Panc1 (cell line): ENCODE results near the gene ASTN2. TPM values are rescaled to one million over a fixed set of nuclear protein-coding genes. Genes with fewer than 3 reads are reported as not detected.

Source experiments
- ATAC-seq: fragments of 200-7000 bp; cut with Tn5 transposase; 2 replicates; pipeline ENCODE4 v1.9.1; 2020; ENCODE audit warnings: mild to moderate bottlenecking, moderate library complexity
- BruUV-seq: library from RNA; stranded (reverse); fragments of 400-500 nt; replicated peaks from 2 replicates; lab custom pipeline; 2021; lab: Mats Ljungman, UMichigan
- CTCF ChIA-PET: fragments of 300-600 bp; sonication (Branson Sonifier 250); formaldehyde crosslinking; loops from one replicate; lab custom pipeline; 2022; ENCODE audit warnings: antibody characterized with exemption; lab: Charles Lee
- POLR2A ChIA-PET: fragments of 300-600 bp; sonication (Branson Sonifier 250); formaldehyde crosslinking; loops from one replicate; lab custom pipeline; 2022; ENCODE audit warnings: antibody characterized with exemption; lab: Charles Lee
- DNase-seq: peaks from one replicate; pipeline ENCODE4 v3.0.0-alpha.2; 2010; ENCODE audit warnings: low read depth, low spot score
- H3K27ac ChIP-seq: 2 replicates; pipeline ENCODE4 v1.5.1; 2011; ENCODE audit warnings: mild to moderate bottlenecking, low read length, inconsistent platforms
- H3K27me3 ChIP-seq: fragments of 200-500 bp; sonication (Bioruptor generic); 2 replicates; pipeline ENCODE4 v1.6.0; 2014; ENCODE audit warnings: low read length, inconsistent platforms; ENCODE audit not compliant: control insufficient read depth, insufficient read depth
- H3K36me3 ChIP-seq: fragments of 200-500 bp; sonication (Bioruptor generic); 2 replicates; pipeline ENCODE4 v1.5.1; 2014; ENCODE audit warnings: inconsistent platforms, mild to moderate bottlenecking, low read length, moderate library complexity; ENCODE audit not compliant: control insufficient read depth, insufficient read depth
- H3K4me1 ChIP-seq: 2 replicates; pipeline ENCODE4 v1.5.1; 2011; ENCODE audit warnings: inconsistent platforms, mild to moderate bottlenecking, low read length, moderate library complexity; ENCODE audit not compliant: control insufficient read depth, insufficient read depth
- H3K4me3 ChIP-seq, 2 experiments: 2 replicates each; pipeline ENCODE4 v1.5.1; 2011 to 2012; ENCODE audit warnings: low read depth in 2 of 2, low read length in 2 of 2, mild to moderate bottlenecking in 2 of 2, inconsistent platforms in 1 of 2, moderate library complexity in 1 of 2
- H3K9me3 ChIP-seq: fragments of 200-500 bp; sonication (Bioruptor generic); 2 replicates; pipeline ENCODE4 v1.5.1; 2014; ENCODE audit warnings: low read depth, mild to moderate bottlenecking, inconsistent platforms, low read length, moderate library complexity; ENCODE audit not compliant: control insufficient read depth, insufficient read depth
- POLR2AphosphoS5 ChIP-seq: IDR thresholded peaks from 2 replicates; pipeline ENCODE4 v1.6.1; 2012; ENCODE audit warnings: mild to moderate bottlenecking, low read depth, low read length, moderate library complexity
- SIN3A ChIP-seq: IDR thresholded peaks from 2 replicates; pipeline ENCODE4 v1.6.1; 2012; ENCODE audit warnings: low read depth, mild to moderate bottlenecking, low read length, moderate library complexity, borderline replicate concordance; ENCODE audit not compliant: insufficient read depth
- TCF7L2 ChIP-seq: IDR thresholded peaks from 2 replicates; pipeline ENCODE4 v1.6.1; 2011; ENCODE audit warnings: mild to moderate bottlenecking, low read depth, low read length, inconsistent platforms
- in situ Hi-C: cut with HindIII; loops from 2 replicates; pipeline ENCODE4 v1.10.0; 2016; ENCODE audit warnings: low sequenced_read_pairs, low pct_unique_long_range_greater_than_20kb
- intact Hi-C: fragments of 100-400 bp; cut with micrococcal nuclease; formaldehyde crosslinking; loops from one replicate; pipeline ENCODE4 v1.10.0; 2022; ENCODE audit not compliant: unreplicated experiment
- total RNA-seq: library from RNA; stranded (reverse); gene quantifications from one replicate; pipeline ENCODE4 v1.2.1, GENCODE V29; 2021; ENCODE audit not compliant: unreplicated experiment
- TF ChIP-seq, protein P1 (sequence below), 2 experiments: IDR thresholded peaks; 2 replicates each; pipeline ENCODE4 v1.6.1; 2011 to 2012; ENCODE audit warnings: low read depth in 2 of 2, control low read depth in 1 of 2, low read length in 1 of 2, mild to moderate bottlenecking in 1 of 2, moderate library complexity in 1 of 2; ENCODE audit not compliant: insufficient read depth in 1 of 2
- TF ChIP-seq, protein P2 (sequence below): fragments of 450-650 bp; IDR thresholded peaks from 2 replicates; pipeline ENCODE4 v1.5.1; 2017; ENCODE audit warnings: mild to moderate bottlenecking

The ASTN2 gene
- total RNA-seq, 1 experiment from 2014 or later = 3.9 TPM

GRCh38 chr9:116945817-116946216 is 469.0 kb downstream of the ASTN2 start:
- intact Hi-C loops = no loop called here
- Histone ChIP-seq H3K27me3 (no peaks in the 10 kb centered on the region), H3K4me3 (no peak overlapping the region), H3K27ac (no peak overlapping the region), H3K4me1 (no peaks in the 10 kb centered on the region), H3K36me3 (no peaks in the 10 kb centered on the region), H3K9me3 (no peaks in the 10 kb centered on the region)
- ATAC-seq = no peak
- no peak for TF ChIP-seq SIN3A
- TF ChIP-seq, protein P1, sequence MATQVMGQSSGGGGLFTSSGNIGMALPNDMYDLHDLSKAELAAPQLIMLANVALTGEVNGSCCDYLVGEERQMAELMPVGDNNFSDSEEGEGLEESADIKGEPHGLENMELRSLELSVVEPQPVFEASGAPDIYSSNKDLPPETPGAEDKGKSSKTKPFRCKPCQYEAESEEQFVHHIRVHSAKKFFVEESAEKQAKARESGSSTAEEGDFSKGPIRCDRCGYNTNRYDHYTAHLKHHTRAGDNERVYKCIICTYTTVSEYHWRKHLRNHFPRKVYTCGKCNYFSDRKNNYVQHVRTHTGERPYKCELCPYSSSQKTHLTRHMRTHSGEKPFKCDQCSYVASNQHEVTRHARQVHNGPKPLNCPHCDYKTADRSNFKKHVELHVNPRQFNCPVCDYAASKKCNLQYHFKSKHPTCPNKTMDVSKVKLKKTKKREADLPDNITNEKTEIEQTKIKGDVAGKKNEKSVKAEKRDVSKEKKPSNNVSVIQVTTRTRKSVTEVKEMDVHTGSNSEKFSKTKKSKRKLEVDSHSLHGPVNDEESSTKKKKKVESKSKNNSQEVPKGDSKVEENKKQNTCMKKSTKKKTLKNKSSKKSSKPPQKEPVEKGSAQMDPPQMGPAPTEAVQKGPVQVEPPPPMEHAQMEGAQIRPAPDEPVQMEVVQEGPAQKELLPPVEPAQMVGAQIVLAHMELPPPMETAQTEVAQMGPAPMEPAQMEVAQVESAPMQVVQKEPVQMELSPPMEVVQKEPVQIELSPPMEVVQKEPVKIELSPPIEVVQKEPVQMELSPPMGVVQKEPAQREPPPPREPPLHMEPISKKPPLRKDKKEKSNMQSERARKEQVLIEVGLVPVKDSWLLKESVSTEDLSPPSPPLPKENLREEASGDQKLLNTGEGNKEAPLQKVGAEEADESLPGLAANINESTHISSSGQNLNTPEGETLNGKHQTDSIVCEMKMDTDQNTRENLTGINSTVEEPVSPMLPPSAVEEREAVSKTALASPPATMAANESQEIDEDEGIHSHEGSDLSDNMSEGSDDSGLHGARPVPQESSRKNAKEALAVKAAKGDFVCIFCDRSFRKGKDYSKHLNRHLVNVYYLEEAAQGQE (IDR thresholded peaks at IDR 0.05; ENCODE audit: insufficient read depth in 1 of 2, low read depth in 2 of 2, low read length in 1 of 2) = no peak
- no peak for TF ChIP-seq POLR2AphosphoS5
- no peak for TF ChIP-seq TCF7L2
- TF ChIP-seq, protein P2, sequence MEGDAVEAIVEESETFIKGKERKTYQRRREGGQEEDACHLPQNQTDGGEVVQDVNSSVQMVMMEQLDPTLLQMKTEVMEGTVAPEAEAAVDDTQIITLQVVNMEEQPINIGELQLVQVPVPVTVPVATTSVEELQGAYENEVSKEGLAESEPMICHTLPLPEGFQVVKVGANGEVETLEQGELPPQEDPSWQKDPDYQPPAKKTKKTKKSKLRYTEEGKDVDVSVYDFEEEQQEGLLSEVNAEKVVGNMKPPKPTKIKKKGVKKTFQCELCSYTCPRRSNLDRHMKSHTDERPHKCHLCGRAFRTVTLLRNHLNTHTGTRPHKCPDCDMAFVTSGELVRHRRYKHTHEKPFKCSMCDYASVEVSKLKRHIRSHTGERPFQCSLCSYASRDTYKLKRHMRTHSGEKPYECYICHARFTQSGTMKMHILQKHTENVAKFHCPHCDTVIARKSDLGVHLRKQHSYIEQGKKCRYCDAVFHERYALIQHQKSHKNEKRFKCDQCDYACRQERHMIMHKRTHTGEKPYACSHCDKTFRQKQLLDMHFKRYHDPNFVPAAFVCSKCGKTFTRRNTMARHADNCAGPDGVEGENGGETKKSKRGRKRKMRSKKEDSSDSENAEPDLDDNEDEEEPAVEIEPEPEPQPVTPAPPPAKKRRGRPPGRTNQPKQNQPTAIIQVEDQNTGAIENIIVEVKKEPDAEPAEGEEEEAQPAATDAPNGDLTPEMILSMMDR = no peak
- DNase-seq = no peak
- no TSS peak for BruUV-seq
- POLR2A ChIA-PET = no interaction called here
- in situ Hi-C loops = no loop called here
- CTCF ChIA-PET = no interaction called here

GRCh38 chr9:116944714-116945534 is 469.9 kb downstream of the ASTN2 start:
- no peaks in the 10 kb centered on the region for H3K4me1 ChIP-seq
- no peaks in the 10 kb centered on the region for H3K27me3 ChIP-seq
- ChIA-PET CTCF (no interaction called here), POLR2A (no interaction called here)
- intact Hi-C loops (no loop called here), in situ Hi-C loops (no loop called here)
- no peak overlapping the region for H3K4me3 ChIP-seq
- no peak overlapping the region for H3K27ac ChIP-seq
- ATAC-seq (no peak), DNase-seq (no peak)
- TF ChIP-seq SIN3A (no peak), TCF7L2 (no peak), POLR2AphosphoS5 (no peak)
- TF ChIP-seq, protein P2 = no peak
- TF ChIP-seq, protein P1 (IDR thresholded peaks at IDR 0.05; ENCODE audit: insufficient read depth in 1 of 2, low read depth in 2 of 2, low read length in 1 of 2) = no peak
- no peaks in the 10 kb centered on the region for H3K36me3 ChIP-seq
- H3K9me3 ChIP-seq = no peaks in the 10 kb centered on the region
- BruUV-seq = no TSS peak
